Measurements from ENCODE around the gene PIK3CD.

GRCh38 chr1:9735800-9736199 is 84.3 kb downstream of the PIK3CD start:
- no peak for TF ChIP-seq CTCF (conservative IDR thresholded peaks at IDR 0.05)
- TF ChIP-seq EZH2 (IDR thresholded peaks at IDR 0.05; ENCODE audit: low read depth): no peak

All from PC-9 (cell line).